Motor neuron (in vitro differentiated cells): Measurements from ENCODE around the gene PLCG1. TPM values are rescaled to one million over a fixed set of nuclear protein-coding genes. Genes with fewer than 3 reads are reported as not detected.
A peak's percentile ranks its signal among the peaks of the same experiment; 100 is the strongest.

Source experiments
- ATAC-seq, 8 experiments: fragments of 200-7000 bp; cut with Tn5 transposase; replicated peaks in 6 of 8; 2 replicates each; pipeline ENCODE4 v1.8.0; 2021; ENCODE audit warnings: mild to moderate bottlenecking in 8 of 8, moderate library complexity in 8 of 8
- H3K27ac ChIP-seq, 2 donors: fragments of 250-450 bp; sonication (Bioruptor Pico); 2 replicates each; pipeline ENCODE4 v1.9.0; 2021; ENCODE audit warnings: antibody characterized with exemption in 2 of 2, mild to moderate bottlenecking in 2 of 2, moderate library complexity in 1 of 2
- H3K4me1 ChIP-seq, 2 donors: fragments of 250-450 bp; sonication (Bioruptor Pico); replicated peaks in 1 of 2; 2 replicates each; pipeline ENCODE4 v1.6.1; 2021; ENCODE audit warnings: antibody characterized with exemption in 2 of 2, mild to moderate bottlenecking in 2 of 2, moderate library complexity in 1 of 2
- H3K4me3 ChIP-seq, 5 donors: fragments of 250-450 bp; sonication (Bioruptor Pico); 2 replicates each; pipeline ENCODE4 v1.9.0; 2021; ENCODE audit warnings: antibody characterized with exemption in 5 of 5, mild to moderate bottlenecking in 5 of 5, moderate library complexity in 4 of 5
- WGBS, 10 experiments: fragments of 450-650 bp; shearing (Covaris generic); methylation state at CpG; one replicate each; pipeline ENCODE4 v1.0.0; 2022; 5-methylcytosine and 5-hydroxymethylcytosine counted together
- in situ Hi-C, 9 experiments: fragments of 400-800 bp; cut with MboI; loops; one replicate each; pipeline ENCODE4 v1.15.0; 2021; ENCODE audit warnings: low sequenced_read_pairs in 9 of 9, low pct_unique_long_range_greater_than_20kb in 2 of 9; ENCODE audit not compliant: unreplicated experiment in 9 of 9
- total RNA-seq, 8 experiments: library from RNA; unstranded; fragments of 300-600 nt; gene quantifications; 2 replicates each; pipeline versions ENCODE4 v1.2.3 to v1.2.4, GENCODE V29; 2022

PLCG1 gene
- total RNA-seq, 8 experiments from 2014 or later, result 17.4 to 135 (median 83.0) TPM

DNA sequence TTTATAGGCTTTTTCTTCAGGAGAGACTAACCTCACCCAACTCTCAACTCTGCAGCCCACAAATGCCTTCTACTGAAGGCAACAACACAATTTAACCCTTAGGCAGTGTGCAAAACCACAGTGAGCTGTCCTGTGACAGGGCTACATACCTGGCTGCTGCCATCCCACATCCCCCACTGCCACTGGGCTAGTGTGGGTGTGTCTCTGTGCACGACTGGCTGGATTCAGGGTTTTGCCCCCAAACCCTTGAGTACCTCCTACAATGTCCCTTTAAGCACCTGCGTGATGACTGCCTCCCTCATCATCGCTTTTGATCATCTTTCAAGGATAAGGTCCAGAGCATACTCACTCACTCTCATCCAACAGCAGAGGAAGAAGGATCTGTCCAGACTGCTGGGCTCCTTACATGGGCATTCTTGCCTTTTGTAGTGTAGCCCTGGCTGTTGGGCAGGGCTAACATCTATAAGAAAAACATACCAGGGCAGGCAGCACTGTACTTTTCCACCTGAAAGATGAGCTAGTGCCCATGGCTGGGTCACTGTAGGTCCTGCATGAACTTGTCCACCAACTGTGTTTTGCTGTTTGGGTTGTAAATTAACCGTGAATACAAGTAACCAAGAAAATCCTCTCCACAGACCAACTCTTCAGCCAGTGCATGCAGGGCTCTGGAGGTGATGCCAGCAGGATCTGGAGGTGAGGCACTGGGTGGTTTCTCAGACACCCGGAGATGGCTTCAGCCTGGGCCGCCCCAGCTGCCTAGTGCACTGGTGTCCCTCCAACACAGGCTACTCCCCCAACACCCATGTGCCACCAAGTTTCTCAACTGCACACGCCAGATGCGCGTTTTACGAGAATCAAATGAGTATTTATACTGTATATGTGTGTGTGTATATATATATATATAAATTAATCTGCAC lies 45.2 kb downstream of the PLCG1 start:
- Histone ChIP-seq H3K4me1 (peaks cover 0 to 7% of the 10 kb centered on the region in 2 donors), H3K4me3 (no peak overlapping the region), H3K27ac (no peak overlapping the region)
- ATAC-seq, result no peak
- in situ Hi-C loops, result no loop called here
- 86 to 100% (median 97%) methylated on average over 1 to 8 of the region's 10 CpGs; no CpG with 5 or more reads in 2 of the 10 experiments for WGBS, 10 experiments

DNA sequence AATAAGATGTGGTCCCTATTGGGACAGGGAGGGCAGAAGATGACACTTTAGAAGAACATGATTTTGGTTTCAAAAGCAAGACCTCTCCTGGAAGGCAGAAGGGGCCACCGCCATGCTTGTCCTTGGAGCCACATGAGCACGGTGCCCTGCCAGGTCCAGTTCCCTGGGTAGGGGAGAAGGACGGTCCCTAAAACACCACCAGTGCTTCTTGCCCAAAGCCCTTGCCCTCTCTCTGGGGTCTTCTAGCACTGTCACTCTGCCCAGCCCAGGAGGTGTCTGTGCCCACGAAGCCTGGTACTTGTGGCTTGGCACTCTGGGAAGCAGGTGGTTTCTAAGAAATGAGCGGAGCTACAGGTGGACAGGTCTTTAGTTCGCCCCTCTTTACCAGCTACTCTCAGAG lies 46.0 kb downstream of the PLCG1 start:
- in situ Hi-C loops, result no loop called here
- WGBS, 10 experiments, result 80 to 100% (median 95%) methylated on average over 1 to 4 of the region's 6 CpGs; no CpG with 5 or more reads in 5 of the 10 experiments
- H3K27ac ChIP-seq, result no peak overlapping the region
- H3K4me3 ChIP-seq, result no peak overlapping the region
- peaks cover 0 to 7% of the 10 kb centered on the region in 2 donors for H3K4me1 ChIP-seq
- ATAC-seq, result no peak

- Histone ChIP-seq H3K27ac (no peak overlapping the region), H3K4me1 (peaks cover 0 to 4% of the 10 kb centered on the region in 2 donors), H3K4me3 (no peak overlapping the region)
- WGBS, 10 experiments, result 83 to 100% methylated on average over 2 of the region's 2 CpGs; no CpG with 5 or more reads in 8 of the 10 experiments
- in situ Hi-C loops, result no loop called here
- ATAC-seq, result no peak
These were observed 46.5 kb downstream of the PLCG1 start for GRCh38 chr20:41183831-41184230.

- no peak overlapping the region for H3K27ac ChIP-seq
- no peak for ATAC-seq
- no peak overlapping the region for H3K4me3 ChIP-seq
- 73 to 100% (median 92%) methylated on average over 2 to 7 of the region's 11 CpGs; no CpG with 5 or more reads in 2 of the 10 experiments for WGBS, 10 experiments
- in situ Hi-C loops, result no loop called here
- no peaks in the 10 kb centered on the region for H3K4me1 ChIP-seq
These were observed 47.8 kb downstream of the PLCG1 start for GRCh38 chr20:41185013-41185757.

DNA sequence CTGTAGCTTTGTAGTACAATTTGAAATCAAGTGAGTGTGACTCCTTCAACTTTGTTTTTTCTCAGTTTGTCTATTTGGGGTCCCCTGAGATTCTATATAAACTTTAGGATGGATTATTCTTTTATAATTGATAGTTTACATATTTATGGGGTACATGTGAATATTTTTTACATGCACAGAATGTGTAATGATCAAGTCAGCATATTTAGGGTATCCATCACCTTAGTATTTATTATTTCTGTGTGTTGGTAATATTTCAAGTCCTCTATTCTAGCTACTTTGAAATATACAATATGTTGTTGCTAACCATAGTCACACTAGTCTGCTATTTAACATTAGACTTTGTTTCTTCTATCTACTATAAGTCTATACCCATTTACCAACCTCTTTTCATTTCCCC lies 50.3 kb downstream of the PLCG1 start:
- in situ Hi-C loops, result no loop called here
- no peak overlapping the region for H3K4me3 ChIP-seq
- no peak overlapping the region for H3K27ac ChIP-seq
- H3K4me1 ChIP-seq, result no peaks in the 10 kb centered on the region
- no peak for ATAC-seq

DNA sequence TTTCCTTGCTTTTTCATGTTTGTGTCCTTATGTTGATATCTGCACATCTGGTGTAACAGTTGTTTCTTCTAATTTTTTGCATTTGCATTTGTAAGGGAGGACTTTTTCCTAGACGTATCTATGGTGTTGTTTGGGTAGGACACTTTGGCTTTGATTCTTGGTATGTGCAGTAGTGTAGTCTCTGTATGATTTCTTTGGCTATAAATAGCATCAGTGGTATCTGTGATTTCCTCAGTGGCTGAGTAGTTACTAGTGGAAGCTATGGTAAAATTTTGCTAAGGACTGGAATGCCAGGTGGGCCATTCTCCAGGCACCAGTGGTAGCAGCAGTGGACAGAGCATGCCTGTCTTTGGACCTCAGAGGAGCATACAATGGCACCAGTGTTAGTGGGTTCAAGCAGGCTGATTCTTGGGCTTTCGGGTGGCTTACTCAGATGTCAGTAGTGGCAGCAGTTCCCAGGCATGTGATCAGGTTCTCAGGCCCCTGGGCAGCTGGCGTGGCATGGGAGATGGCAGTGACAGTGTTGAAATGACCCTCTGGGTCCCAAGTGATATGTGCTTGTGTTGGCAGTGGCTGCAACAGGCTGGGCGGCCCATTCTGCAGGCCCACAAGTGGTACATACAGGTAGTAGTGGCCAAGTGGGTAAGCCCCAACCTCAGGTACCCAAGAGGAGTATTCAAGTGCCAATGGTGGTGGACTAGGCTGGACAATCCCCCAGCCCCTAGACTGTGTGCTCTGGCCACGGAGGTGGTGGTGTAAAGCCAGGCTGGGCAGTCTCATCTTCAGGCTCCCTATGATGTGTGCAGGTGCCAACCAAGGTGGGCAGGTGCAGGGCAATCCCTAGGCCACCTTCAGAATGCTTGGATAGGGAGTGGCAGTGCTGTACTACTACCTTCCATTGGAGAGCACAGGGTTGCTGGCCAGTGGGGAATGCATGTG lies 54.5 kb downstream of the PLCG1 start:
- Histone ChIP-seq H3K4me1 (no peaks in the 10 kb centered on the region), H3K27ac (no peak overlapping the region), H3K4me3 (no peak overlapping the region)
- no peak for ATAC-seq
- 60 to 100% (median 98%) methylated on average over 1 to 4 of the region's 5 CpGs; no CpG with 5 or more reads in 2 of the 10 experiments for WGBS, 10 experiments
- in situ Hi-C loops, result no loop called here

GRCh38 chr20:41192575-41192974 lies 55.2 kb downstream of the PLCG1 start:
- 67 to 100% (median 86%) methylated on average over 1 to 2 of the region's 3 CpGs; no CpG with 5 or more reads in 5 of the 10 experiments for WGBS, 10 experiments
- Histone ChIP-seq H3K4me1 (no peaks in the 10 kb centered on the region), H3K27ac (no peak overlapping the region), H3K4me3 (no peak overlapping the region)
- in situ Hi-C loops, result no loop called here
- ATAC-seq, result no peak

- ATAC-seq, result no peak
- H3K4me3 ChIP-seq, result no peak overlapping the region
- no peaks in the 10 kb centered on the region for H3K4me1 ChIP-seq
- 80 to 100% (median 100%) methylated on average over 1 of the region's 1 CpG; no CpG with 5 or more reads in 3 of the 10 experiments for WGBS, 10 experiments
- no peak overlapping the region for H3K27ac ChIP-seq
- in situ Hi-C loops, result no loop called here
These were observed 59.4 kb downstream of the PLCG1 start for GRCh38 chr20:41196653-41197225.

DNA sequence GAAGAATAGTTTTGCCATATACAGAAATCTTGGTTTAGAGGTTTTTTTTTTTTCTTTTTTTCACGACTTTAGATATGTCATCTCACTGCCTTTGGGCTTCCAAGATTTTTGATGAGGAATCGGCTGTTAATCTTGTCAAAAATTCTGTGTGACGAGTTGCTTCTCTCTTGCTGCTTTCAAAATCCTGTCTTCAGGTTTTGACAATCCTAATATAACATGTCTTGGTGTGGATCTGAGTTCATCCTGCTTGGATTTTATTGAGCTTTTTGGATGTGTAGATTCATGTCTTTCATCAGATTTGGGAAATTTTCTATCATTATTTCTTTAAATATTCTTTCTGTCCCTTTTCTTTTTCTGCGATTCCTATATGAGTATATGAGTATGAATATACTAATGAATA lies 61.1 kb downstream of the PLCG1 start:
- no peak for ATAC-seq
- H3K27ac ChIP-seq, result no peak overlapping the region
- no peaks in the 10 kb centered on the region for H3K4me1 ChIP-seq
- in situ Hi-C loops, result no loop called here
- WGBS, 10 experiments, result 77 to 100% (median 91%) methylated on average over 2 to 4 of the region's 4 CpGs; no CpG with 5 or more reads in 1 of the 10 experiments
- H3K4me3 ChIP-seq, result no peak overlapping the region

DNA sequence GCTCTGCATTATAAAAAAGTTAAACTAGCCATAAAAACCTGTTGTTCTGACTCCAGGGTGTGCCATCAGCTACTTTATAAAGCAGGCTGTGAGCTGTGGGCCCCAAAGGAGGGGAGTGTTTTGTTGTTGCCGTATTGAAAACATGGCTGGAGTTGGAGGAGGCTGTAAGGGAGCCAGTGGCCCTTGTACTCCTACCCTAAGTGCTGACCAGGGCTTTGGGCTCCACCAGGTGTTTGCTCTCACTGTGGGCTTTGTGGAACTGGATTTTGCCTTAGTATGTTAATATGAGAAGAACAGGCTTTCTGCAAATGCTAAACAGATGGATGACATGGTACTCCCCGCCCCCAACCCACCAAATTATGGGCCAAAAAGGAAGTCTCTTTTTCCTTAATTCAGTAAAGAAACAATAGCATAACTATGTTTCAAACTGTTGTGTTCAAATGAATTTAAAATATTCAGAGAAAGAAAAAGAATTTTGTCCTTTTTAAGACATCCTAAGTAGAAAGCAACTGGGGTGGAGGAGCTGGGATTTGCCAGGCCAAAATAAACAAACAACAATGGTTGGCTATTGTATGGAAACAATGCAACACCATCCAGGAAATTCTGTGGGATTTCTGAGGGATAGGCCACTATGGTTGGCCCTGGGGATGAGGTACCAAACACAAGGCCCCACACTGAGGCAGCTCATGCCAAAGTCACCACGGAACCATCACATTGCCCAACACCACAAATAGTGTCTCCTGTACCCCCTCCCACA lies 63.3 kb downstream of the PLCG1 start:
- 29 to 100% (median 74%) methylated on average over 1 to 3 of the region's 3 CpGs; no CpG with 5 or more reads in 2 of the 10 experiments for WGBS, 10 experiments
- ATAC-seq, result peak in 3 of 8 experiments; percentile 42 to 53 (median 47)
- H3K27ac ChIP-seq, result no peak overlapping the region
- H3K4me3 ChIP-seq, result no peak overlapping the region
- in situ Hi-C loops, result no loop called here
- no peaks in the 10 kb centered on the region for H3K4me1 ChIP-seq

GRCh38 chr20:41201760-41202159 lies 64.4 kb downstream of the PLCG1 start:
- H3K4me1 ChIP-seq, result no peaks in the 10 kb centered on the region
- WGBS, 10 experiments, result 86 to 100% (median 93%) methylated on average over 1 to 5 of the region's 8 CpGs; no CpG with 5 or more reads in 5 of the 10 experiments
- ATAC-seq, result no peak
- no peak overlapping the region for H3K4me3 ChIP-seq
- in situ Hi-C loops, result no loop called here
- H3K27ac ChIP-seq, result no peak overlapping the region

GRCh38 chr20:41202426-41202825 lies 65.1 kb downstream of the PLCG1 start:
- in situ Hi-C loops, result no loop called here
- Histone ChIP-seq H3K4me1 (no peaks in the 10 kb centered on the region), H3K4me3 (no peak overlapping the region), H3K27ac (no peak overlapping the region)
- no peak for ATAC-seq
- WGBS, 10 experiments, result 90 to 100% (median 93%) methylated on average over 2 to 6 of the region's 10 CpGs; no CpG with 5 or more reads in 4 of the 10 experiments
